Measurements from ENCODE around the gene MFN1. TPM values are rescaled to one million over a fixed set of nuclear protein-coding genes. Genes with fewer than 3 reads are reported as not detected.

Gene MFN1
- total and polyA plus RNA-seq, 12 donors, result 12.4 to 60.9 (median 41.7) TPM

DNA sequence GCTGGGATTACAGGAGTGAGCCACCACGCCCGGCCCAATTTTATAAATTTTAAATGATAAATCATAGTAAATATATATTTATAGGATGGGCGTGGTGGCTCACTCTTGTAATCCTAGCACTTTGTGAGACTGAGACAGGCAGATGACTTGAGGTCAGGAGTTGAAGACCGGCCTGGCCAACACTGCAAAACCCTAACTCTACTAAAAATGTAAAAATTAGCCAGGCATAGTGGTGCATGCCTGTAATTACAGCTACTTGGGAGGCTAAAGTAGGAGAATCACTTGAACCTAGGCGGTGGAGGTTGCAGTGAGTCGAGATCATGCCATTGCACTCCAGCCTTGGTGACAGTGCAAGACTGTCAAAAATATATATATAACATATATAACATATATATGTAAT is 26.4 kb downstream of the MFN1 start:
- H3K4me1 ChIP-seq (replicated peaks in 1 of 2), result no peaks in the 10 kb centered on the region
- TF ChIP-seq POLR2A (IDR thresholded peaks at IDR 0.05), result no peak
- TF ChIP-seq, protein P1, sequence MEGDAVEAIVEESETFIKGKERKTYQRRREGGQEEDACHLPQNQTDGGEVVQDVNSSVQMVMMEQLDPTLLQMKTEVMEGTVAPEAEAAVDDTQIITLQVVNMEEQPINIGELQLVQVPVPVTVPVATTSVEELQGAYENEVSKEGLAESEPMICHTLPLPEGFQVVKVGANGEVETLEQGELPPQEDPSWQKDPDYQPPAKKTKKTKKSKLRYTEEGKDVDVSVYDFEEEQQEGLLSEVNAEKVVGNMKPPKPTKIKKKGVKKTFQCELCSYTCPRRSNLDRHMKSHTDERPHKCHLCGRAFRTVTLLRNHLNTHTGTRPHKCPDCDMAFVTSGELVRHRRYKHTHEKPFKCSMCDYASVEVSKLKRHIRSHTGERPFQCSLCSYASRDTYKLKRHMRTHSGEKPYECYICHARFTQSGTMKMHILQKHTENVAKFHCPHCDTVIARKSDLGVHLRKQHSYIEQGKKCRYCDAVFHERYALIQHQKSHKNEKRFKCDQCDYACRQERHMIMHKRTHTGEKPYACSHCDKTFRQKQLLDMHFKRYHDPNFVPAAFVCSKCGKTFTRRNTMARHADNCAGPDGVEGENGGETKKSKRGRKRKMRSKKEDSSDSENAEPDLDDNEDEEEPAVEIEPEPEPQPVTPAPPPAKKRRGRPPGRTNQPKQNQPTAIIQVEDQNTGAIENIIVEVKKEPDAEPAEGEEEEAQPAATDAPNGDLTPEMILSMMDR (IDR thresholded peaks at IDR 0.05), result no peak
- 95 to 97% (median 97%) methylated on average over 6 of the region's 6 CpGs for WGBS, 4 donors
- H3K4me3 ChIP-seq, result no peak overlapping the region
- intact Hi-C loops (cut with DNase I), result no loop called here
- DNase-seq, result no peak
- H3K9me3 ChIP-seq (replicated peaks in 1 of 3), result no peaks in the 10 kb centered on the region
- peaks cover 0 to 24% of the 10 kb centered on the region in 2 donors for H3K36me3 ChIP-seq (replicated peaks in 1 of 2)
- H3K27ac ChIP-seq, result no peak overlapping the region
- no peaks in the 10 kb centered on the region for H3K27me3 ChIP-seq

DNA sequence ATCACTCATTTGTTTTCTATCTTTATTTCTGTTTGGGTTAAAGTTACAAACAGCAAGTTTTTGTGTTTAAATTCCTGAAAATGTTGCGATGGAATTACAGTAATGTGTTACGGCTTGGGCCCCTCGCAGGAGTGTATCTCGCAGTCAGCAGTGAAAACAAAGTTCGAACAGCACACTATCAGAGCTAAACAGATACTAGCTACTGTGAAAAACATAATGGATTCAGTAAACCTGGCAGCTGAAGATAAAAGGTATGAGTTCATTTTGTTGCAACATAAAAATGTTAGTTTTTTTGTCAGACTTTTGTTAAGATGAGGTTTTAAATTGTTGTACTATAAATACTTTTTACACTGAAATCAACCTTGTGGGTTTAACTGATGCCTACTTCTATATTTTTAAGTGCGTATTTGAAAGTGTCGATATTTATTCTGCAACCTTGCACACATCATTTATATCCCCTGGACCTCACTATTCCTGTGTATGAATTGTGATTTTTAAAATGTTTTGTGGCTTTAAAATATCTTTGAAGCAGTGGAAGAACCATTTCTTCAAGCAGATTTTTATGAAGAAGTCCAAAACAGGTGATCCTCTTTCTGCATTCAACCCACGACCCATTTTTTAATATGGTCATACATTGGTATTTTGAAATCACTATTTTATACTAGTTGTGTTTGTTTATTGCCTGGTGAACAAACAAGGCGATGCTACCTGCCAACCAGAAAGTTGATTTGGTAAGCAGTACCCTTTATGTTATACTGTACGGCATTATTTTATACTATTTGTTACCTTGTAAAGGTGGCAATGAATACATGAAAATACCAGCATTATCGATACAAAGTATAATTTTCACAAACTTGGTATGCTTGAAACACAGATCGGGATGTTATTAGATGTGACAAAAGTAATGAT is 27.8 kb downstream of the MFN1 start:
- Histone ChIP-seq H3K27ac (no peak overlapping the region), H3K36me3 (replicated peaks in 1 of 2) (peaks cover 0 to 38% of the 10 kb centered on the region in 2 donors), H3K27me3 (no peaks in the 10 kb centered on the region), H3K4me1 (replicated peaks in 1 of 2) (no peaks in the 10 kb centered on the region), H3K9me3 (replicated peaks in 1 of 3) (no peaks in the 10 kb centered on the region), H3K4me3 (no peak overlapping the region)
- intact Hi-C loops (cut with DNase I), result no loop called here
- 87 to 92% (median 92%) methylated on average over 12 of the region's 12 CpGs for WGBS, 4 donors
- TF ChIP-seq, protein P1 (IDR thresholded peaks at IDR 0.05), result no peak
- no peak for TF ChIP-seq POLR2A (IDR thresholded peaks at IDR 0.05)
- no peak for DNase-seq

DNA sequence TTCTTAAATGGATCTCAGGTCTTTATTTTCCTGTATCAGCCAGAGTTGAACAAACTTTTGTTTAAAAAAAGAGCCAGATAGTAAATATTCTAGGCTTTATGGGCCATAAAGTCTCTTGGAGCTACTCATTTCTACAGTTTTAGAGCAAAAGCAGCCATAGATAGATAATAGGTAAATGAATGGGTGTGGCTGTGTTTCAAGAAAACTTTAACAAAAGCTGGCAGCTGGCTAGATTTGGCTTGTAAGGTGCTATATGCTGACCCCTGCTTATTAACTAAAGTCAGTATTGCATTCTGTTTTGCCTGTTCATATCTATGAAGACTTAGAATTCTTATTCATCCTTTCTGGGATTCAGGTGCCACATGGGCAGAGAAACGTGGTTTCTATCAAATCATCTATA is 29.0 kb downstream of the MFN1 start:
- 85 to 98% (median 94%) methylated on average over 1 of the region's 1 CpG for WGBS, 4 donors
- Histone ChIP-seq H3K27me3 (no peaks in the 10 kb centered on the region), H3K4me3 (no peak overlapping the region), H3K9me3 (replicated peaks in 1 of 3) (no peaks in the 10 kb centered on the region), H3K27ac (no peak overlapping the region), H3K36me3 (replicated peaks in 1 of 2) (peaks cover 0 to 42% of the 10 kb centered on the region in 2 donors), H3K4me1 (replicated peaks in 1 of 2) (no peaks in the 10 kb centered on the region)
- no peak for TF ChIP-seq POLR2A (IDR thresholded peaks at IDR 0.05)
- TF ChIP-seq, protein P1 (IDR thresholded peaks at IDR 0.05), result no peak
- intact Hi-C loops (cut with DNase I), result no loop called here
- no peak for DNase-seq

DNA sequence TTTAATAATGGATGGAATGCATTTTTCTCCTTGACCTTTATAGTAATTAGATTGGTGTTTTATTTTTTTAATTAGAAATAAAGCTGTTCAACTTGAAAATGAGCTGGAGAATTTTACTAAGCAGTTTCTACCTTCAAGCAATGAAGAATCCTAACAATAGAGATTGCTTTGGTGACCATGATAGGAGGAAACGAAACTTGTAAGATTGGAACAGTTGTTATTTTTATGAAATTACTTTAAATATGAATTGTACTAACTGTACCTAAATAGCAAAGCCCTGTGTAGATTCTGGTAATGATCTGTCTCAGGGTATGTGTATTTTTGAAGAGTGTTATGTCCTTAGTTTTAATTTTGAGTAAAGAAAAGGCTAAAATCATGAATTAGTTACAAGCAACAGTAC is 44.4 kb downstream of the MFN1 start:
- no peaks in the 10 kb centered on the region for H3K27me3 ChIP-seq
- peaks cover 0 to 22% of the 10 kb centered on the region in 2 donors for H3K36me3 ChIP-seq (replicated peaks in 1 of 2)
- intact Hi-C loops (cut with DNase I), result no loop called here
- H3K4me3 ChIP-seq, result no peak overlapping the region
- peaks cover 0 to 12% of the 10 kb centered on the region in 2 donors for H3K4me1 ChIP-seq (replicated peaks in 1 of 2)
- H3K27ac ChIP-seq, result peak overlapping the region in 1 of 5 donors; percentile 12
- DNase-seq, result no peak
- TF ChIP-seq, protein P1 (IDR thresholded peaks at IDR 0.05), result no peak
- no peak for TF ChIP-seq POLR2A (IDR thresholded peaks at IDR 0.05)
- no peaks in the 10 kb centered on the region for H3K9me3 ChIP-seq (replicated peaks in 1 of 3)
- WGBS, 4 donors, result 71 to 95% (median 80%) methylated on average over 1 of the region's 1 CpG
